Heart left ventricle (tissue), 16 donors: ENCODE measurements around the gene RPLP2. TPM values are rescaled to one million over a fixed set of nuclear protein-coding genes. Genes with fewer than 3 reads are reported as not detected.

Experiments used
- ATAC-seq, 4 donors: fragments of 200-7000 bp; cut with Tn5 transposase; one replicate each; pipeline ENCODE4 v1.9.1; 2020 to 2022; ENCODE audit warnings: moderate library complexity in 4 of 4, mild to moderate bottlenecking in 3 of 4, moderate number of reproducible peaks in 1 of 4
- DNase-seq, 5 donors: peaks; one replicate each; pipeline ENCODE4 v3.0.0-alpha.2; 2020
- H3K27ac ChIP-seq, 12 donors: fragments of 200-600 bp; sonication (generic) in 4 of 12; one replicate each; pipeline versions ENCODE4 v1.5.0 to v1.8.0; 2016 to 2022; ENCODE audit warnings: mild to moderate bottlenecking in 2 of 12
- H3K27me3 ChIP-seq, 9 donors: fragments of 200-600 bp; sonication (generic) in 2 of 9; one replicate each; pipeline versions ENCODE4 v1.5.1 to v1.8.0; 2016 to 2022; ENCODE audit warnings: mild to moderate bottlenecking in 3 of 9
- H3K36me3 ChIP-seq, 9 donors: fragments of 200-600 bp; sonication (generic) in 2 of 9; one replicate each; pipeline versions ENCODE4 v1.5.0 to v1.8.0; 2018 to 2022; ENCODE audit warnings: mild to moderate bottlenecking in 2 of 9
- H3K4me1 ChIP-seq, 12 donors: fragments of 200-600 bp; sonication (generic) in 4 of 12; one replicate each; pipeline versions ENCODE4 v1.5.0 to v1.8.0; 2016 to 2022; ENCODE audit warnings: mild to moderate bottlenecking in 3 of 12
- H3K4me3 ChIP-seq, 12 donors: fragments of 200-600 bp; sonication (generic) in 4 of 12; one replicate each; pipeline versions ENCODE4 v1.5.0 to v1.8.0; 2017 to 2022; ENCODE audit warnings: mild to moderate bottlenecking in 9 of 12, moderate library complexity in 4 of 12
- H3K9me3 ChIP-seq, 12 donors: fragments of 200-600 bp; sonication (generic) in 4 of 12; one replicate each; pipeline versions ENCODE4 v1.5.0 to v1.8.0; 2016 to 2022; ENCODE audit warnings: mild to moderate bottlenecking in 1 of 12
- POLR2A ChIP-seq, 2 donors: fragments of 450-650 bp; IDR thresholded peaks; one replicate each; pipeline ENCODE4 v1.6.1; 2017; ENCODE audit warnings: antibody characterized with exemption in 2 of 2, mild to moderate bottlenecking in 2 of 2, moderate library complexity in 2 of 2
- WGBS, 4 donors: extraction: QIAGEN DNeasy Blood & Tissue Kit in 2 of 4; methylation state at CpG; one replicate each; pipeline versions ENCODE4 v1.1.5 to v1.1.7; 2013 to 2018; 5-methylcytosine and 5-hydroxymethylcytosine counted together
- intact Hi-C, 10 donors: fragments of 100-400 bp; cut with DNase I; formaldehyde crosslinking; loops; one replicate each; pipeline versions ENCODE4 v1.11.1 to v1.14.2; 2022
- polyA plus RNA-seq, 2 donors: library from polyadenylated mRNA; stranded (reverse); fragments of 200-250 nt; gene quantifications; one replicate each; pipeline ENCODE4 v1.2.3, GENCODE V29; 2013
- total RNA-seq, 9 donors: library from RNA; depleted of rRNA in 2 of 9; stranded (reverse); fragments of >200 nt in 2 of 9; fragmentation: NEBNext Ultra II Directional in 3 of 9; extraction: Animal tissue kit (Norgen Biotek cat#: 25700) in 3 of 9; gene quantifications; one replicate each; pipeline versions ENCODE4 v1.1.0 to v1.2.4, GENCODE V29; 2016 to 2023
- TF ChIP-seq, protein P1 (sequence below), 12 donors: fragments of 200-600 bp; sonication (generic) in 4 of 12; IDR thresholded peaks; one replicate each; pipeline versions ENCODE4 v1.5.0 to v1.8.0; 2018 to 2022; ENCODE audit warnings: antibody characterized with exemption in 12 of 12, mild to moderate bottlenecking in 5 of 12
- donor health status: ischemic (EF 13 %, LVEDD 7.1; RV severe dilation, severe dysfunction).
- donor health status: healthy with polysubstance abuse.
- donor health status: DM: no; HTN: yes; CAD: no.
- donor health status: DM: no; HTN: no; CAD: no.
- donor health status: ischemic (EF 25% LVEDD 6.9; RV normal size, moderate dysfunction).
- donor health status: ischemic (EF 25% LVEDD 5.7; RV mildly dilated, moderate dysfunction).
- donor health status: healthy.
- donor health status: DM: yes; HTN: yes; CAD: no.
- donor health status: ischemic (EF 35%, LVEDD 5.7; RV mildly dilated, moderate dysfunction).
- donor health status: nonischemic (EF 11% LVEDD 7.7; RV severe dilation, severe dysfunction).
- donor health status: DM: yes; HTN: yes; CAD: no.
- donor health status: PGD.
- donor health status: ischemic (EF 29% LVEDD 5.4; RV normal size, mild dysfunction).
- donor health status: nonischemic (EF 23%, LVEDD 6.1; RV moderate dilation, normal function).

Gene RPLP2
- total and polyA plus RNA-seq, 11 donors = 236 to 1,652 (median 969) TPM

DNA sequence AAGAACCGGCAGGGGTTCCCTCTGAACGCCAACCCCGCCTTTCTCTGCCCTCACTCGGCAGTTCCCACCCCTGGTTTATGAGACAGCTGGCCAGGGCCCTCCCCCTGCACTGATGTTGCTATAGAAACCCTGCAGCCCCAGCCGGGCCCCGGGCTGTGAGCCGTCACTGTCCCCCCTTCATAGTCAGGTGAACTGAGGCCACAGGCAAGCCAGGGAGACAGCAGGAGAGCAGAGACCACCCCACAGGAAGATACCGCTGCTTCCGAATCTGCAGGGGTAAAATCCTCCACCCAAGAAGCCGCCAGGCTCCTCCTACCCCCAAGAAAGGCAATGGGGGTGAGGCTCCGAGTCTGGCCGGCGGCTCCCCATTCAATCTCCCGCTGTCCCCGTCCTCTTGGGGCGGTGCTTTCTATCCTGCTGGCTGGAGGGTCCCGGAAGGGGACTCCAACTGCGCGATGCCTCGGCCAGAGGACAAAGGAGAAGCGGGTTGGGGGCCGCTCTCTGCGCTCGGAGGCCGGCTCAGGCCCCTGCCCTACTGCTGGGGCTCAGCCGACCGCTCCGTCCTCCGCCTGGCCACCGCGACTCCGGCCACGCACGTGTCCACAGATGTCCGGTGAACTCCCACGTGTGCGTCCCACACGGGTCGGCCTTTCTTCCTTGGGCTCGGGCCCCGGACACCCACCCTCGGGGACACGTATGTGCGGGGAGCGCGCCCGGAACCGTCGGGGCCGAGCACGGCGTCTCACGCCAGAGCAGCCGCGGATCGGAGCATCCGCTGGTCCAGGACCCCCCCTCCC lies 12.3 kb upstream of the RPLP2 start:
- DNase-seq = peak; percentile 73 to 83 (median 76)
- intact Hi-C loops = loop anchor here in 2 of 10 donors (1.0 to 10.0 kb wide), 3 partner anchors 20 to 115 kb away; partner anchors contain the start of genes CHID1 (in 1 of the 2) and GATD1 (in 1 of the 2)

DNA sequence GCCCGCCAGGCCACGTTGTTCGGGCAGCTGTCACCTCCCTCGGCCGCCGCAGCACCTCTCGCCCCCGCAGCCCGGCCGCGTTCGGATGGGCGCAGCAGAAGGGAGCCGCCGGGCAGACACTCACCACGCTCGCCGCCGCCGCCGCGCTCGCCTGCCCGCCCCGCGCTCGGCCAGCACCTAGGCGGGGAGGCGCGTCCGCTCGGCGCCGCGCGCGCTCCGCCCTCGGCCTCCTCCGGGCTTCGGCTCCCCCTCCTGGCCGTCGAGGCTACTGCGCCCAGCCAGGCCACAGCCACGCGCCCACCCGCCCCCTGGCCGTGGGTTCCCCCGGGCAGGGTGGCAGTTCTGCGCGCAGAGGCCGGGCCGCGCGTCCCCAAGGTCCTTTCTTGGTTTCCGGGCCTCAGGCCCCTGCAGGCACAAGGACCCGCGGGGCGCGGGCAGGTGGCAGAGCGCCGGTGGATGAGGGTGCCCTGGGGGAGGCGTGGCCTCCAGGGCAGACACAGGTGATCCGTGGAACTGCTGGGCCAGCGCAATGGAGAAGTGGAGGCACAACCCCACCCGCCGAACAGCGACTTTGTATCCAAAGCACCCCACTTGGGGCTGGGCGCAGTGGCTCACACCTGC lies 11.6 kb upstream of the RPLP2 start, which contains the start of gene SLC25A22:
SLC25A22 (minus strand) TSS at position 189 of the 621 bp plus-strand sequence. CDS start 3,275 bp downstream, outside the sequence.
- WGBS, 4 donors = 2 to 7% (median 5%) methylated on average over 14 to 69 of the region's 69 CpGs
- Histone ChIP-seq H3K4me1 (peaks cover 6 to 40% (median 24%) of the 10 kb centered on the region in 12 donors), H3K36me3 (peaks cover 0 to 38% (median 8%) of the 10 kb centered on the region in 9 donors), H3K27me3 (no peaks in the 10 kb centered on the region), H3K9me3 (no peaks in the 10 kb centered on the region), H3K4me3 (peak within 1 kb of the TSS; percentile 50 to 89 (median 78)), H3K27ac (peak within 1 kb of the TSS; percentile 37 to 88 (median 84))
- DNase-seq (peak; percentile 74 to 90 (median 80)), ATAC-seq (peak; percentile 21 to 77 (median 56))
- TF ChIP-seq, protein P1, sequence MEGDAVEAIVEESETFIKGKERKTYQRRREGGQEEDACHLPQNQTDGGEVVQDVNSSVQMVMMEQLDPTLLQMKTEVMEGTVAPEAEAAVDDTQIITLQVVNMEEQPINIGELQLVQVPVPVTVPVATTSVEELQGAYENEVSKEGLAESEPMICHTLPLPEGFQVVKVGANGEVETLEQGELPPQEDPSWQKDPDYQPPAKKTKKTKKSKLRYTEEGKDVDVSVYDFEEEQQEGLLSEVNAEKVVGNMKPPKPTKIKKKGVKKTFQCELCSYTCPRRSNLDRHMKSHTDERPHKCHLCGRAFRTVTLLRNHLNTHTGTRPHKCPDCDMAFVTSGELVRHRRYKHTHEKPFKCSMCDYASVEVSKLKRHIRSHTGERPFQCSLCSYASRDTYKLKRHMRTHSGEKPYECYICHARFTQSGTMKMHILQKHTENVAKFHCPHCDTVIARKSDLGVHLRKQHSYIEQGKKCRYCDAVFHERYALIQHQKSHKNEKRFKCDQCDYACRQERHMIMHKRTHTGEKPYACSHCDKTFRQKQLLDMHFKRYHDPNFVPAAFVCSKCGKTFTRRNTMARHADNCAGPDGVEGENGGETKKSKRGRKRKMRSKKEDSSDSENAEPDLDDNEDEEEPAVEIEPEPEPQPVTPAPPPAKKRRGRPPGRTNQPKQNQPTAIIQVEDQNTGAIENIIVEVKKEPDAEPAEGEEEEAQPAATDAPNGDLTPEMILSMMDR (IDR thresholded peaks at IDR 0.05) = peak; percentile 61 to 96 (median 81)
- peak in 1 of 2 donors; percentile 15 for TF ChIP-seq POLR2A (IDR thresholded peaks at IDR 0.05)
- intact Hi-C loops = loop anchor here in 2 of 10 donors (1.0 to 10.0 kb wide), 3 partner anchors 21 to 114 kb away; partner anchors contain the start of genes CHID1 (in 1 of the 2) and GATD1 (in 1 of the 2)

More for the DNA sequence above, 12.3 kb upstream of the RPLP2 start:
- H3K27ac ChIP-seq = peak overlapping the region; percentile 37 to 88 (median 84)
- peaks cover 6 to 40% (median 24%) of the 10 kb centered on the region in 12 donors for H3K4me1 ChIP-seq
- peak overlapping the region; percentile 50 to 89 (median 78) for H3K4me3 ChIP-seq
- TF ChIP-seq, protein P1 (IDR thresholded peaks at IDR 0.05) = no peak
- TF ChIP-seq POLR2A (IDR thresholded peaks at IDR 0.05) = no peak
- no peaks in the 10 kb centered on the region for H3K27me3 ChIP-seq
- H3K9me3 ChIP-seq = no peaks in the 10 kb centered on the region
- peaks cover 0 to 34% (median 6%) of the 10 kb centered on the region in 9 donors for H3K36me3 ChIP-seq
- ATAC-seq = peak; percentile 17 to 59 (median 50)
- WGBS, 4 donors = 1% methylated on average over 31 to 57 of the region's 57 CpGs

DNA sequence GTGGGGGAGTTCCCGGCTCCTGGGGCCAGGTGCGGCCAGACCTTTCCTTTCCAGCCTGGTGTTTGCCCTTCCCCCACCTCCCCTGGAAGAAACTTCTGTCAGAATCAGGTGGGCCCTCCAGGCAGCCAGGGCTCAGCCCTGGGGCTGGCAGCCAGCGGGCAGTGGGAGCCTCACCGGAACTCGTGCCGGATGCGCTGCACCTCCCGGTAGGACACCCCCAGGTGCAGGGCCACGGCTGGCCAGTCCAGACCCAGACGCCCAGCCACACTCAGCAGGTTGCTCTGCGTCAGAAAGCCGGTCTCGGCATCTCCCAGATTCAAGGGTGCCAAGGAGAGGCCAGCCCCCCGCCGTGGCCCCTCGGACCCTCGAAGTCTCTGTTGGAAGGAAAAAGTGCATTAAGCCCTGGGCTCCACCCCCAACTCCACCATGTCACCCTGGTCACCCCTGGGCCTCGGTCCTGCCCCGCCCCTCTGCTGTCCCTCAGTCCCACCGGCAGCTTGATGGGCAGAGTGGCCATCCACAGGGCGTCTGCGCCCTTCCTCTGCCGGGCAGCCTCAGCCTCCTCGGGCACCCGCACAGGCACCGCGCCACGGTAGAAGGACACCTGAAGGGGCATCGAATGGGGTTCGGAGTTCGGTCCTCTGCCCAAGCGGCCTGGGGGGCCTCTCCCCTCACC lies 10.0 kb upstream of the RPLP2 start:
- Histone ChIP-seq H3K4me1 (peaks cover 10 to 51% (median 35%) of the 10 kb centered on the region in 12 donors), H3K4me3 (no peak overlapping the region), H3K36me3 (peaks cover 0 to 38% (median 9%) of the 10 kb centered on the region in 9 donors), H3K27ac (no peak overlapping the region), H3K9me3 (no peaks in the 10 kb centered on the region), H3K27me3 (no peaks in the 10 kb centered on the region)
- intact Hi-C loops = loop anchor here in 2 of 10 donors (5.0 to 10.0 kb wide), 3 partner anchors 65 to 445 kb away; partner anchors contain the start of gene CHID1 (in 1 of the 2)
- ATAC-seq (no peak), DNase-seq (no peak)
- WGBS, 4 donors = 94 to 97% (median 94%) methylated on average over 25 to 32 of the region's 32 CpGs
- no peak for TF ChIP-seq POLR2A (IDR thresholded peaks at IDR 0.05)
- TF ChIP-seq, protein P1 (IDR thresholded peaks at IDR 0.05) = no peak
